Urinary bladder (tissue), 4 donors: Measurements from ENCODE around the gene TACC3. TPM values are rescaled to one million over a fixed set of nuclear protein-coding genes. Genes with fewer than 3 reads are reported as not detected.

Experiments
- DNase-seq: peaks from one replicate; pipeline ENCODE4 v3.0.0-alpha.2; 2015; ENCODE audit errors: extremely low spot score
- H3K27ac ChIP-seq: one replicate; pipeline ENCODE4 v1.5.1; 2013; ENCODE audit warnings: low read depth, mild to moderate bottlenecking, moderate library complexity
- H3K36me3 ChIP-seq: one replicate; pipeline ENCODE4 v1.6.1; 2013; ENCODE audit warnings: mild to moderate bottlenecking, moderate library complexity; ENCODE audit not compliant: insufficient read depth
- H3K4me1 ChIP-seq: one replicate; pipeline ENCODE4 v1.6.1; 2013; ENCODE audit warnings: mild to moderate bottlenecking, moderate library complexity; ENCODE audit not compliant: insufficient read depth
- H3K4me3 ChIP-seq: one replicate; pipeline ENCODE4 v1.5.1; 2013; ENCODE audit warnings: low read depth, low read length
- WGBS: extraction: QIAGEN DNeasy Blood & Tissue Kit; methylation state at CpG from one replicate; pipeline ENCODE4 v1.1.7; 2013; 5-methylcytosine and 5-hydroxymethylcytosine counted together
- polyA plus RNA-seq: library from polyadenylated mRNA; stranded (reverse); fragments of 200-250 nt; gene quantifications from one replicate; pipeline ENCODE4 v1.2.3, GENCODE V29; 2013
- total RNA-seq: library from RNA; depleted of rRNA; stranded (reverse); fragments of >200 nt; gene quantifications from one replicate; pipeline ENCODE4 v1.2.3, GENCODE V29; 2014
- donor health status: healthy with polysubstance abuse.
- donor health status: healthy.

TACC3 gene
- total and polyA plus RNA-seq, 2 donors: 5.5 to 8.9 TPM

DNA sequence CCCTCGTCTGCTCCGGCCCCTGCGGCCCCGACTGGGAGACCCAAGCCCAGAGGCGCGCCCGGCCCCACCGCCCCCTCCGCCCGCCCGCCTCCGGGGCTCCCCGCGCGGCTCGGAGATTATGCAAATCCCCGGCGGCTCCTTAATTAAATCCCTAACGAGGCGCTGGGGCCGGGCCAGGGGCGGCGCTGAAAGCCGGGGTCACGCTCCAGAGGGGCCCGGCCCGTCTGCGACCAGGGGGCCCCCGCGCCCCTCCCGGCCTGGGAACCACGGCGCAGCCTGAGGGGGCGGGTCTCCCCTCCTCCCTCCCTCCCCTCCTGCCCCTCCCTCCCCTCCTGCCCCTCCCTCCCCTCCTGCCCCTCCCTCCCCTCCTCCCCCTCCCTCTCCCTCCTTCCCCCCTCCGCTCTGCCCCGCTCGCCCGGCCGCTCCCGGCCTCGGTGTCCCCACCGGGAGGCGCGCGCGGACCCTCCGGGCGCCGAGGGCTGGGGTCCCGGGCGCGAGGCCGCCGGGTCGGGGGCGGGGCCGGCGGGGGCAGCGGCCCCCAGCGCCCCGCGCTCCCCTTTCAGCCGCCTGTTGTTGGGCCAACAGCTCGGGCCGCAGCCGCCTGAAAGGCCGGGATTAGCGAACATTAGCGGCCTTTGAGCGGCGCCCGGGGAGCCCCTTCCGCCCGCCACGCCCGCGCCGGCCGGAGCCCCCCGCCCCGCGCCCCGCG lies 45.9 kb downstream of the TACC3 start:
- WGBS: under 1% methylated on average over 83 of the region's 84 CpGs
- DNase-seq: no peak
- no peaks in the 10 kb centered on the region for H3K36me3 ChIP-seq
- peaks cover 2% of the 10 kb centered on the region for H3K4me1 ChIP-seq
- peak overlapping the region; percentile 53 for H3K4me3 ChIP-seq
- H3K27ac ChIP-seq: no peak overlapping the region

DNA sequence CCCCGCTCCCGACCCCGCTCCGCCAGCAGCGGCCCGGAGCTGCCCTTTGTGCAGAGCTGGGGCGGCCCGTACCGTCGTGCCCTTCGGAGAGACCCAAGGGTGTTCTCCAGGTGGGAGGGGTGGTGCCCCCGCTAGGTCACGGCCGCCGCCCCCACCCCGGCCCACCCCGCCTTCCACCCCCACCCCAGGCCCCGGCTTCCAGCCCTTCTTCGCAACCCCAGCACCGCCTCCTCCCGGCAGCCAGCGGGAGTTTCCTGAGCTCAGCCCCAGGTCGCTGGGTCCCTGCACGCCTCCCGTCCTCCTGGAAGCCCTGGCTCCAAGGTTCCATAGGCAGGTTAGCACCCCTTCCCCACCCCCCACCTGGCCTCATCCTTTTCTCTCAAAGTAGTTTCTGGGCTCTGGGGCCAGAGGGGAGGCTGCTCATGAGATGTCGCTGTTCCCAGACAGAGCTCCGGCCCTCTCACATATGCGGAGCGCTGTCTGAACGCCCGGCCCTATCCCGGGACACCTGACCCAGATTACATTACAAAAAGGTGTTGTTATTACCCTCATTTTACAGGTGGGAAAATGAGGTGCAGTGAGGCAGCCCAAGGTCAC lies 46.5 kb downstream of the TACC3 start:
- no peak for DNase-seq
- peak overlapping the region; percentile 65 for H3K27ac ChIP-seq
- H3K36me3 ChIP-seq: no peaks in the 10 kb centered on the region
- H3K4me1 ChIP-seq: peaks cover 2% of the 10 kb centered on the region
- H3K4me3 ChIP-seq: peak overlapping the region; percentile 53
- 19% methylated on average over 32 of the region's 32 CpGs for WGBS

DNA sequence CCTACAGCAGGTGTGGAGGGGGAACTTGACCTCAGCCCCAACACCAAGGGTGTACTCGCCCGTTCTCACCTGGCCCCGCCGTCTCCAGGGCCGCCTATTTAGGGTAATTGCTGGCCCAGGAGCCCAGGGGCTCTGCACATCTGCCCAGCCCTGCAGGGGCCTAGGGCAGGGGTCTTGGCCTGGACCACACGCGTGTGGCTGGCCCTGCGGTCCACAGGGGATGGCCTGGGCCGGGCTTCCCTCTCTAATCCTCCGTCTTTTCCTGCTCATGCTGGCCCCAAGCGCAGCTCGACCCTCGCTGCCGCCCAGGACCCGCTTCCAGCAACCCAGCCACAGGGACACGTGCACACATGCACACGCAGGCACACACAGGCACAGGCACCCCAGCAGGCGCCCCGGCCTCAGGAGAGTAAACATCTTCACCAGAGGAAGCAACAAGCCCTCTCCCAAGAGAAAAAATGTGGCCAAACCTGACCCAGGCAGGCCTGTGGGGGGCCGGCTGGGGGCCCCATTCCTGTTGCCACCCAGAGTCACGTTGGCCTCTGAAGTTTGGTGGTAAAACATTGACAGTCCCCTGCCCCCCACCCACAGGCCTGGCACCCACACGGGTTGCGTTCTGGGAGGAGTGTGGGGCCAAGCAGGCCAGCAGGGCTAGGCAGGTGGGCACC lies 47.2 kb downstream of the TACC3 start:
- peaks cover 2% of the 10 kb centered on the region for H3K4me1 ChIP-seq
- peak overlapping the region; percentile 86 for H3K27ac ChIP-seq
- no peaks in the 10 kb centered on the region for H3K36me3 ChIP-seq
- peak; percentile 81 for DNase-seq
- no peak overlapping the region for H3K4me3 ChIP-seq
- 78% methylated on average over 23 of the region's 23 CpGs for WGBS

DNA sequence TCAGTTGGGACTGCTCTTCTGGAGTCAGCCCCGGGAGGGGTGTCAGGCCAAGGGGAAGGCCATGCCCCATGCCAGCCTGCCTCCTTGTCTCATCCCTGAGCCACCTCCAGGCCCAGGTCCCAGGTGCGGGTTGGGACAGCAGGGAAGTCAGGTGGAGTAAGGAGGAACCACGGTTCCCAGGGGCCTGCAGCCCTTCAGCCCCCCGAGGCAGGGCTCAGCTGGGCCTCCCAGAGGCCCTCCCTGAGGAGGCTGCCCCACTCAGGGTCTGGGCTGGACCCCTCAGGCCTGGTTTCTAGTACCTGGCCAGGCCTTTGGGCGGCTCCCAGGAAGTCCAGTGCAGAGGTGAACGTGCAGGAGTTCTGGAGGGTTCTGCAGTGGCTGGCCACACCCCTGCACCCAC lies 48.4 kb downstream of the TACC3 start:
- H3K4me3 ChIP-seq: no peak overlapping the region
- peaks cover 2% of the 10 kb centered on the region for H3K4me1 ChIP-seq
- no peak for DNase-seq
- 84% methylated on average over 6 of the region's 6 CpGs for WGBS
- peak overlapping the region; percentile 86 for H3K27ac ChIP-seq
- H3K36me3 ChIP-seq: no peaks in the 10 kb centered on the region

DNA sequence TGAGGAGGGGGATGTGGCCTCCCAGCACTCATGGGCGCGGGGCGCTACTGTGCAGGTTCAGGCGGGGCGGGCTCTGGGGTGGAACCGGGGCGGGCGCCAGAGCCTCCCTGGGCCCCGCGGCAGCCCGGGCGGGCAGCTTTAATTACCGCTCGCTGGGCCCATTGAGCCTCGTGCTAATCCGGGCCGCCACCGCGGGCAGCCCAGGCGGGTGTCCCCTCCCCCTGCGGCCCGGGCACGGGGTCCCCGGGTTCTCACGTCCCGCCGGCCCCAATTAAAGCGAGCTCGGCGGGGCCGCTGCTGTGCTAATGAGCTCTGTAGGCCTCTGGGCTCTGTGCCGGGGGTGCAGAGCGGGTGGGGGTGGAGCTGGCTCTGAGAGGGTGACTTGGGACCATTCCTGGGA lies 48.9 kb downstream of the TACC3 start:
- 59% methylated on average over 33 of the region's 33 CpGs for WGBS
- no peak for DNase-seq
- Histone ChIP-seq H3K36me3 (no peaks in the 10 kb centered on the region), H3K27ac (peak overlapping the region; percentile 86), H3K4me3 (no peak overlapping the region), H3K4me1 (peaks cover 2% of the 10 kb centered on the region)

DNA sequence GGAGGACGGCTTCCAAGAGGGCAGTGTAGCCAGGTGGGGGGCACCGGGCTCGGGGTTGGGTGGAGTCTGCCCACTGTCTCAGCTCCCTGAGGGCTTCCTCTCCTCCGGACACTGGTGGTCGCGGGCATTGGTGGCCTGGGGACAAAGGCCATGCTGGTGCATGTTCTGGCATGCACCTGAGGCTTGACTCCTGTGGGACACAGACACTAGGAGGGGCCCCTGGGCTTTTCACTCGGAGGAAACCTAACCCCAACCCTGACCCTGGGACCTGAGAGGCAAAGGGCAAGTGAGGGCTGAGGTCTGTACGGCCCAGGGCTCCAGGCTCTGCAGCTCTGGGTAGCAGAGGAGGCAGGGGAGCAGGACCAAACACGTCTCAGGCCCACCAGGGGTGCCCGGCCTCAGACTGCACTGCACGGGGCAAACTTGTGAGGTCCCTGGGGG lies 49.5 kb downstream of the TACC3 start:
- no peak overlapping the region for H3K4me3 ChIP-seq
- H3K4me1 ChIP-seq: peaks cover 2% of the 10 kb centered on the region
- no peaks in the 10 kb centered on the region for H3K36me3 ChIP-seq
- WGBS: 88% methylated on average over 11 of the region's 11 CpGs
- no peak overlapping the region for H3K27ac ChIP-seq
- DNase-seq: no peak

DNA sequence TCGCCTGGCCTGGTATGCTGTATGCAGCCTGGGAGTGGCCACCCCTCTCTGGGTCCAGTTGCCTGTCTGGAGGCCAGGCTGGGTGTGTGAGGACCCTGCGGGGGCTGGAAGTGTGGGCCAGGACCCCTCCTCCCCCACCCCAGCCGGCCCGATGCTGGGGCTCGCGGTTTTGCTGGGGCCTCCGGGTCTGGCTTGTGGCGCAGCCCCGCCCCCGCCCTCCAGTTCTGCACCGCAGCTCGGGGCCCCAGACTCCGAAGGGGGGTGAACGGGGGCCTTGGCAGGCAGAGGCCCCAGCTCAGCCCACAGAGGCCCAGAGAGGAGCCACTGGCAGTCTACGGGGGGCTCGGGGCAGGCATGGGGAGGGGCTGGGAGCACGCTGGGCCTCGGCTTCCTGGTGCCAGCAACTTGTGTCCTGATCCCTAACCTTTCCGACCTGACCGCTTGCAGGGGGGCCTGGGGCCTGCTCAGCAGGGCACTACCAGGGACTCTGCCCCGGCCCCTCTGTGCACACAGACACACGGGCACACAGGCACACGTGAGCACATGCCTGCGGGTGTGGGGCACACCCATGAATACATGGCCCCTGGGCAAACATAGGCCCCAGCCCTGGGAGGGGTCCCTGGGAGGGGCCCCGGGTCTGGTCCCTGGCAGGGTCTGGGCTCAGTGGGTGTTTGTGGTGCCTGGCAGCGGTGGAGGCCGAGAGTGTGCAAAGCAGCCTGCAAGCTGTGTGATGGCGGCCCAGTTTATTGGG lies 50.4 kb downstream of the TACC3 start:
- no peak overlapping the region for H3K27ac ChIP-seq
- no peak overlapping the region for H3K4me3 ChIP-seq
- no peaks in the 10 kb centered on the region for H3K36me3 ChIP-seq
- 44% methylated on average over 27 of the region's 28 CpGs for WGBS
- DNase-seq: no peak
- no peaks in the 10 kb centered on the region for H3K4me1 ChIP-seq

DNA sequence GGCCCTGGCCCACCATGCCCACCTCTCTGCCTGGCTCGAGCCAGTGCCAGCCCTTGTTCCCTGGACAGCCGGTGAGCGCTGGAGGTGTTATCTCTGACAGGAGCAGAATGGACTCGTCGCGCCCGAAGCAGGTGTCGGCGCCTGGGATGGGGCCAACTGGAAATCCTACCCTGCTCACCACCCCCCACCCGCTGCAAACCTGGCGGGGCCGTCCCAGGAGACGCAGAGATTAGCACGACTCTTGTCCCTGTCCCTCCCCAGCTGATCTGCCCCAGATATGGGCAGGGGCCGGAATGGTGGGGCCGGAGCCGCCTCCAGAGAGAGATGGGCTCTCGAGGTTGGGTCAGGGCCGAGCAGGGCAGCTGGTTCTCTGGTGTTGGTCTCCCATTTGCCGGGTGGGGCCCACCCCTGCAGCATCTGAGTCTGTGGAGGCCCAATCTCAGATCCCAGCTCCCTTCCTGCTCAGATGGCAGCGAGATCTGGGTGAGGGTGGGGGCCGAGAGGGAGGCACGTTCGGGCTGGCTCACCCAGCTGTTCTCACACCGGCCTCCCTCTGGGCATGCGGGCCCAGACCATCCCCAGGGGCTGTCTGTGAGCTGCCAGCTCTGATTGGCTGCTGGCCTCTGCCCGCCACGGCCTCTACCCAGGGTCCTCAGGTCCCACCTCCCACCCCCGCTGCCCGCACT lies 51.7 kb downstream of the TACC3 start:
- WGBS: 80% methylated on average over 30 of the region's 30 CpGs
- Histone ChIP-seq H3K4me3 (no peak overlapping the region), H3K36me3 (no peaks in the 10 kb centered on the region), H3K27ac (peak overlapping the region; percentile 48), H3K4me1 (no peaks in the 10 kb centered on the region)
- no peak for DNase-seq

DNA sequence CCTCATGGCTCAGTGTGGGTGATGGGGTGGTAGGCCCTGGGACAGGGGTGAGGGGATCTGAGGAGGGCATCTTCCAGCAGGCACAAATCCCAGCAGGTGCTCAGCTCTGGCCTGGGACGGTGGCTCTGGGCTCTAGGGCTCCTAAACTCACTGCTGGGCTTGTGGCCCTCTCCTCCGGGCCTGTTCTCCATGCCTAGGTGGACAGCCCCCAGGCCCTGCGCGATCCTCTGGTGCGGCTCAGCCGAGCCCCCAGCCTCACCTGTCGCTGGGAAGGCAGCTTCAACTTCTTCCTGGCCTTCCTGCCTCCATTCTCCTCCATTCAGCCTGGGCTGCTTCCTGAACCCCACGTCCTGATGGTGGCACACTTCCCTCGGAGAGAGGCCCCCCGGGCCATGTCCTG lies 52.4 kb downstream of the TACC3 start:
- no peak for DNase-seq
- Histone ChIP-seq H3K27ac (no peak overlapping the region), H3K4me1 (no peaks in the 10 kb centered on the region), H3K4me3 (no peak overlapping the region), H3K36me3 (no peaks in the 10 kb centered on the region)
- 86% methylated on average over 10 of the region's 10 CpGs for WGBS

DNA sequence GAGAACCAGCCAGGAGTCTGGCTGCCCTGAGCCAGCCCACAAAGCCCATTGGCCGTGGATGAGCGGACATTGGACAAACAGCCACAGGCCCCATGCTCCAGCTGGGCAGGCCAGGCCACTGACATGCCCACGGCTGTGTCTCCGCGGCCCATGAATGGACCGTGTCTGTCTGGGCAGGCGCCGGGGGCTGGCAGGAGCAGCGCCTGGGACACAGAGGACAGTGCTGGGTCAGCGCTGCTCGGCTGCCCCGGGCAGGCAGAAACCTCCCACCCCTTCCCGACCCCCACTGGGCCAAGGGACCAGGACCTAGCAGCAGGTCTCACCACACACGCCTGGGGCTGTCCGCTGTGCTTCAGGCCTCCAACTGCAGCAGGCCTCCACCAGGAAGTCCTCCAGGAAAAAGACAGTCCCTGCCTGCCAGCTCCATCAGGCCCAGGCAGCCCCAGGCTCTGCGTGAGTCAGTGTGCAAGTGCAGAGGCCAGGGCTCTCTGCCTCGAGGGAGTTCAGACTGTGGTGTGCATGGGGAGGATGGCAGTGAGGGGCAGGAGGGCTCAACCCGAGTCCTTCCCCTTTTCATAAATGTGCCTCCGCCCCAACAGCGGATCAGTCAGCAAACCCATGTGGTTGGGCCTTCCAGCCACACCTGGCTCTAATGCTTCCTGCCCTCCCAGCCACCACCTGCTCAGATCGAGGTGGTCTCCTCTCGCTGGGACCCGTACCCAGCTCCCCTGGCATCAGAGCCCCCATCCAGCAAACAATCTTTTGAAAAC lies 54.6 kb downstream of the TACC3 start:
- Histone ChIP-seq H3K4me3 (no peak overlapping the region), H3K27ac (no peak overlapping the region), H3K36me3 (no peaks in the 10 kb centered on the region), H3K4me1 (no peaks in the 10 kb centered on the region)
- WGBS: 77% methylated on average over 23 of the region's 23 CpGs
- DNase-seq: no peak

DNA sequence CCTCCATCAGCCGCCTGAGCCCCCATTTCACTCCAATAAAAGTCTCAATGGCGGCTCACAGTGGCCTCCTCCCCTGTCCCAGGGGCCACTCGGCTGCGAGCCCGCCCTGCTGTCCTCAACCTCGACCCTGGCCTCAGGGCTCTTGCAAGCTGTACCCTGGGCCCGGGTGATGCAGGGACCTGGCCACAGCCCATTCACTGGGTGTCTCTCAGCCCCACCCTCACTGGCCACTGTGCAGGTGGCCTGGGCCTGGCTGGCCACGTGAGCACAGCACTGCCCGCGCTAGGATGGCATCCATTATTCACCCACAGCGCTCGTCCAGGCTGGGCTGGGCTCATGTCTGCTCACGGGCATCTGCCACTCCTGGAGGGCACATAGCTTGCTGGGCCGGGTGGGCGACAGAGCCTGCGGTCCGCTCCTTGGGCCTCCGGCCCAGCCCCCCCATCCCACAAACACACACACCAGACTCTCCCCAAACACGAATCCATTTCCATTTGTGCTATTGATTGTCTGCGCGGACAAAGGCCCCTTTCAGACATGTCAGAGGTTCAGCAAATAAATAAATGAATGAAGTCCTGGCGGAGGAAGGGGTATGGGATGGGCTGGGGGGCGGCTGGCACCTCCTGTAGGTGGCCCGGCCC lies 55.3 kb downstream of the TACC3 start:
- H3K4me1 ChIP-seq: no peaks in the 10 kb centered on the region
- H3K27ac ChIP-seq: no peak overlapping the region
- no peak overlapping the region for H3K4me3 ChIP-seq
- no peak for DNase-seq
- WGBS: 92% methylated on average over 24 of the region's 24 CpGs
- H3K36me3 ChIP-seq: no peaks in the 10 kb centered on the region

DNA sequence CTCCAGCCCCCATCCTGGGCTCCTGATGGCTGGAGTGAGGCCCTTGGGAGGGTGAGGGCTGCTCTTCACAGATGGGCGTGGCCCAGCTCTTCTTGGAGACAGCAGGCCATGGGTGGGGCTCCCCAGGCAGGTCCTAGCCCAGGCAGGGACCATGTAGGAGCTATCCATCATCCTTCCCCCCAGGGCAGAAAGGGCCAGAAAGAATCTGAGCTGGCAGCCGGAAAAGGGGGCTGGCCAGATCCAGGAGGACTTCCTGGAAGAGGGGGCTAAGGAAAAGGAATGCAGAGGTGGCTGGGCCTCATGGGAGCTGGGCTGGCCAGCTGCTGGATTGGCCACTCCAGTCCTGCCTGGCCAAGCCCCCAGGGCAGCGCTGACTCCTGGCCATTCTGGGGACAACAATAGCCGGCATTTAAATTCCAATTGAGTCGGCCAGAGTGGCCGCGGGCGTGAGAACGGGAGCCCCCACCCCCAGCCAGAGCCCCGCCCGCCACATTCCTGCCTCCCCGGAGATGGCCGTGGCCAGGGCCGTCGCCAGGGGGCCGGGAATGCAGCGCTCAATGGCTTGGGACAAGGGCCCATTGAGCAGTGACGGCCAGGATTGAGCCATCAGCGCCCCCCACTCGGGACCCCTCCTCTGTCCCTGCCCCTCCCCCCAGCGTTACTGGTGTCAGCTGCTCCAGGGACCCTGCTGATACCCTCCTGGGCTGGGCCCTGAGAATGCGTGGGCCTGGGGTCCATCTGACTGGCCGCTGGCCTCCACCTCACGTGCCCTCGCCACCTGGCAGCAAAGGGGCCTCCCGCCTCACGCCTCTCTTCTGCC lies 56.7 kb downstream of the TACC3 start:
- H3K36me3 ChIP-seq: no peaks in the 10 kb centered on the region
- H3K4me1 ChIP-seq: no peaks in the 10 kb centered on the region
- DNase-seq: no peak
- WGBS: 40% methylated on average over 27 of the region's 27 CpGs
- H3K27ac ChIP-seq: no peak overlapping the region
- no peak overlapping the region for H3K4me3 ChIP-seq
